ENCODE data around the gene OR1J4. TPM values are rescaled to one million over a fixed set of nuclear protein-coding genes. Genes with fewer than 3 reads are reported as not detected.

Gene OR1J4
- not detected for total RNA-seq
- long read RNA-seq, donor 1, result 0 reads
- long read RNA-seq, donor 2, result 0 reads

GRCh38 chr9:122518841-122519240 lies at the start of gene OR1J4:
Gene OR1J4 (plus strand): TSS chr9:122519141. CDS start chr9:122519141, 0 bp downstream.
- intact Hi-C loops (cut with DNase I, micrococcal nuclease), result no loop called here
- DNase-seq (no peak), ATAC-seq (no peak)
- Histone ChIP-seq H3K4me1 (ENCODE audit: low read depth) (no peaks in the 10 kb centered on the region), H3K36me3 (ENCODE audit: low read depth) (no peaks in the 10 kb centered on the region), H3K9me3 (no peaks in the 10 kb centered on the region), H3K4me3 (no peak within 1 kb of the TSS)
- TF ChIP-seq CTCF (IDR thresholded peaks at IDR 0.05), result no peak

GRCh38 chr9:122474561-122474960 lies 44.4 kb upstream of the OR1J4 start:
- DNase-seq (no peak), ATAC-seq (no peak)
- no peak overlapping the region for H3K4me3 ChIP-seq
- intact Hi-C loops (cut with DNase I, micrococcal nuclease), result no loop called here
- H3K9me3 ChIP-seq, result no peaks in the 10 kb centered on the region
- no peak for TF ChIP-seq CTCF (IDR thresholded peaks at IDR 0.05)
- no peaks in the 10 kb centered on the region for H3K4me1 ChIP-seq (ENCODE audit: low read depth)
- H3K36me3 ChIP-seq (ENCODE audit: low read depth), result no peaks in the 10 kb centered on the region

GRCh38 chr9:122475717-122476116 lies 43.2 kb upstream of the OR1J4 start:
- H3K9me3 ChIP-seq, result no peaks in the 10 kb centered on the region
- H3K36me3 ChIP-seq (ENCODE audit: low read depth), result no peaks in the 10 kb centered on the region
- intact Hi-C loops (cut with DNase I, micrococcal nuclease), result no loop called here
- H3K4me3 ChIP-seq, result no peak overlapping the region
- no peak for TF ChIP-seq CTCF (IDR thresholded peaks at IDR 0.05)
- DNase-seq, result no peak
- H3K4me1 ChIP-seq (ENCODE audit: low read depth), result no peaks in the 10 kb centered on the region
- no peak for ATAC-seq

DNA sequence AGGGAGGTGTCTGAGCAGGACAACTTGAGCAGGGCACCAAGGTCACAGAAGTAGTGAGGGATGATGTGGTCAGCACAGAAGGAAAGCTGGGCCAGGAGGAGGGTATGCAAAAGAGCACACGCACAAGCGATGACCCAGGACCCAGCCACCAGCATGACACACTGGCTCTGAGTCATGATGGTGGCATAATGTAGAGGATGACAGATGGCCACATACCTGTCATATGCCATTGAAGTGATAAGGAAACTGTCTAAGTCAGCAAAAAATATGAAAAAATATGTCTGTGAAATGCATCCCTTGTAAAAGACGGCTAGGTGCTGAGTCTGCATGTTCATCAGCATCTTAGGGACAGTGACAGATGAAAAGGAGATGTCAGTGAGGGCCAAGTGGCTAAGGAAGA lies 41.6 kb upstream of the OR1J4 start:
- H3K4me1 ChIP-seq (ENCODE audit: low read depth), result no peaks in the 10 kb centered on the region
- no peaks in the 10 kb centered on the region for H3K9me3 ChIP-seq
- H3K36me3 ChIP-seq (ENCODE audit: low read depth), result no peaks in the 10 kb centered on the region
- intact Hi-C loops (cut with DNase I, micrococcal nuclease), result no loop called here
- DNase-seq, result no peak
- no peak for ATAC-seq
- TF ChIP-seq CTCF (IDR thresholded peaks at IDR 0.05), result no peak
- no peak overlapping the region for H3K4me3 ChIP-seq

DNA sequence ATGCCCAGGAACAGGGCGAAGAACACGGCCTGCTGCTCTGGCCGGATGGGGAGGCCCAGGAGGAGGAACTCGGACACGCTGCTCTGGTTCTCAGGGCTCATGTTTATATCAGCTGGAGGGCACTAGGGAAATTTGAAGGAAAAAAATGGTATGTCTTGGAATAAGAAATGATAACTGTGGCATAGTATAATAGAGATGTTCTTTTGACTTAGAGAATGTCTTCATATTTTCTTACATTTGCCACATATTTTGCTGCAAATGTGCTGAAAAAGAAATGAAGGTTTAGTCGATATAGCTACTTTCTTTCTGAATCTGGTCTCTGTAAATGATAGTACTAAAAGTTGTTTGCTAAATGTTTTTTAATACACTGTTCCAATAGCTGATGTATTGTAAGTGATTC lies 41.1 kb upstream of the OR1J4 start, which contains the start of gene OR1J1:
Gene OR1J1 (minus strand): TSS at position 101 of the 400 bp plus-strand sequence. CDS start 0 bp downstream, at position 101.
- no peak within 1 kb of the TSS for H3K4me3 ChIP-seq
- intact Hi-C loops (cut with DNase I, micrococcal nuclease), result no loop called here
- TF ChIP-seq CTCF (IDR thresholded peaks at IDR 0.05), result no peak
- no peaks in the 10 kb centered on the region for H3K9me3 ChIP-seq
- no peak for ATAC-seq
- no peak for DNase-seq
- no peaks in the 10 kb centered on the region for H3K4me1 ChIP-seq (ENCODE audit: low read depth)
- no peaks in the 10 kb centered on the region for H3K36me3 ChIP-seq (ENCODE audit: low read depth)

DNA sequence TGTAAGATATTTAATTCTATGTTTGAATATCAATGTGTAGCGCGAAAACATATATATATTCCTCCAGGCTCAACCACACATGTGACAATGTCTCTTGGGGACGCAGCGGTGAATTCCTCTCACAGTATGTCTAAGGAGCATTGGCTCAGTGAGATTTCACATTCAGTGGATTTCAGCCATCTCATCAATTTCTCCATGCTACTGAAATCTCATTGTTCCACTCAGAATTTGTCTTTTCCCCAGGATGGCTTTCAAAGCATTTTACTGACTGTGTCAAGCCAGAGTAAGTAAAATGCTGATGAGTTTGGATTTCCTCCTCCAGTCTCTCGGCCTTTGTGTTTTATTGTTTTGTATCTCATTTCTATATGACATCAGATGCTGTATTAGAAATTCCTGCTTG lies 39.9 kb upstream of the OR1J4 start:
- no peak for TF ChIP-seq CTCF (IDR thresholded peaks at IDR 0.05)
- intact Hi-C loops (cut with DNase I, micrococcal nuclease), result no loop called here
- ATAC-seq, result no peak

More for the DNA sequence above, 39.9 kb upstream of the OR1J4 start:
- Histone ChIP-seq H3K36me3 (ENCODE audit: low read depth) (no peaks in the 10 kb centered on the region), H3K4me3 (no peak overlapping the region), H3K9me3 (no peaks in the 10 kb centered on the region), H3K4me1 (ENCODE audit: low read depth) (no peaks in the 10 kb centered on the region)
- DNase-seq, result no peak

All from mucosa of descending colon (tissue), 3 donors.